Dendritic cell treated with granulocyte-macrophage colony-stimulating factor and Interleukin-4, amounts not matched to agents 40 ng/mL and 50 ng/mL, for 4 days (primary cell): Measurements from ENCODE around the gene ZNF157.
"Not testable (repeated sequence)": the region's sequence is repeated elsewhere in the genome, so short reads cannot be mapped to it uniquely, and the experiment has no call there.

Experiments used
- H3K27ac Mint-ChIP-seq: one replicate; pipeline ENCODE4 v1.8.0; 2022; ENCODE audit warnings: mild to moderate bottlenecking, mixed read lengths
- H3K27me3 Mint-ChIP-seq: one replicate; pipeline ENCODE4 v1.8.0; 2022; ENCODE audit warnings: mild to moderate bottlenecking, mixed read lengths
- H3K36me3 Mint-ChIP-seq: one replicate; pipeline ENCODE4 v1.8.0; 2022; ENCODE audit warnings: low read depth, mixed read lengths
- H3K4me1 Mint-ChIP-seq: one replicate; pipeline ENCODE4 v1.8.0; 2022; ENCODE audit warnings: low read depth, mixed read lengths
- H3K4me3 Mint-ChIP-seq: one replicate; pipeline ENCODE4 v1.8.0; 2022; ENCODE audit warnings: mild to moderate bottlenecking, moderate library complexity, mixed read lengths
- H3K9me3 Mint-ChIP-seq: one replicate; pipeline ENCODE4 v1.8.0; 2022; ENCODE audit warnings: mixed read lengths
- intact Hi-C: fragments of 100-400 bp; cut with micrococcal nuclease; formaldehyde crosslinking; loops from one replicate; pipeline ENCODE4 v1.15.0; 2022

ZNF157 gene

DNA sequence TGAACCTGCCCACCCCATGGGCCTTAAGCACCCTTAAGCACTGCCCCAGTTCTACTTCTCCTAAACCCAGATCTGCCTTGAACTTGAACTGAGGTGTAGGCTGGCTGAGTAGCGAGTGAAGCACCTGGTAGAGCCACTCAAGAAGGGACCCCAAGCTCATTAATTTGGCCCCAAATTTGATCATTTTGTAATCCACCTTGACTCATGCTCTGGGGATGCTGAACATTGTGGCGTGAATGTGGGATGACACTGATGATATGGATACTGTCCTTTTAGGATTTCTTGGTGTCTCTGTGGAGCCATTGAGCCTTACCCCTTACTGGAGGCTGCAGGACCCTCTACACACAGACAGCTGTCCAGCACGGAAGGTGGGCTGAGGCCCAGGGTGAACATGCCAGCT, at the start of gene ZNF157:
Gene ZNF157 (plus strand): TSS at position 301 of the 400 bp plus-strand sequence. CDS start 91 bp downstream, at position 392.
- peaks cover 2% of the 10 kb centered on the region for H3K27me3 Mint-ChIP-seq
- H3K36me3 Mint-ChIP-seq = no peaks in the 10 kb centered on the region

DNA sequence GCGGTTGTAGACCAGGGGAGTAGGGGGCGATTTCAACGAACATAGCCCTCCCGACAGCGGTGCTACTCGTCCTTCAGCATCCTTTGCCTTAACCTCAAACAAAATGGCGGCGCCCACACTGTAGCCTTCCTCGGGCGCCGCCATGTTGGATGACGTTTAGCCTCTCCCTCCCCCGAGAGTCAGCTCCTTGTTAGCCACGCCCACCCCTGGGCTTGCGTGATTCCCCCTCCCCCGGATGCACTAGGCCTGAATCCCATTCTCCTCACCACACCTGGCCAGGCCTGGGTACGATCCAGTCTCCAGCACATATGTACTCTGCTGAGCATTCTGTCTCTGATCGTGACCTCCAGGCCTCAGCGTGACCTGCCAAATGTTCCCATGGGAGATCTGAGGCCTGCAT, 49.0 kb upstream of the ZNF157 start:
- no peak overlapping the region for H3K4me3 Mint-ChIP-seq
- intact Hi-C loops = no loop called here

More for the DNA sequence above, at the start of gene ZNF157:
- Mint-ChIP-seq H3K4me3 (no peak within 1 kb of the TSS), H3K9me3 (no peaks in the 10 kb centered on the region), H3K4me1 (peaks cover 11% of the 10 kb centered on the region), H3K27ac (no peak within 1 kb of the TSS)
- intact Hi-C loops = no loop called here

DNA sequence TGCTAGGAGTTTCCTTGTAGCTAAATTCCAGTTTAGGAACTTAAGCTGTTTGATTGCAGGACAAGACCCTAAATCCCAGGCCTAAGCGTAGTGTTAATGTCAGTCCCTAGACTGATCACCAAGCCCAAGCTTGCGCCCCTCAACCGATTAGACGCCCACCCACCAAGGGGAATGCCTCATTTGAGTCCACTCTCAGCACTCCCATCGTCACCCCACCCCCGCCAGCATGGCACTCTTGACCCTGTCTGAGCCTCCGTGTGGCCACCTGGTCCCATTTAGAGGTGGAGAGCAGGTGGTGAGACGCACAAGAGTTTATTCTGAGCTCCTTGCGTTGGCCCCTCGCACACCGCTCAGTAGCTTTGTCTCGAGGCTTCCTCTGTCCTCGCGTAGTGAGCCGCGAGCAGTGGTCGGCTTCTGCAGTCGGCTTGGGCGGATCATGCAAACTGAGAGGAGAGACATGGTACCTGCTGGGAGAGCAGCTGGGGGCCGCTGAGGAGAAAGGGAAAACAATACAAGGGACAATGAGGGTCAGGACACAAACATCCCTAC, 48.5 kb upstream of the ZNF157 start:
- peaks cover 5% of the 10 kb centered on the region for H3K4me1 Mint-ChIP-seq
- intact Hi-C loops = no loop called here
- no peak overlapping the region for H3K4me3 Mint-ChIP-seq
- H3K9me3 Mint-ChIP-seq = no peaks in the 10 kb centered on the region
- no peaks in the 10 kb centered on the region for H3K36me3 Mint-ChIP-seq
- H3K27me3 Mint-ChIP-seq = no peaks in the 10 kb centered on the region
- no peak overlapping the region for H3K27ac Mint-ChIP-seq

More for the DNA sequence above, 49.0 kb upstream of the ZNF157 start:
- Mint-ChIP-seq H3K4me1 (peaks cover 5% of the 10 kb centered on the region), H3K9me3 (no peaks in the 10 kb centered on the region), H3K27ac (no peak overlapping the region), H3K36me3 (no peaks in the 10 kb centered on the region), H3K27me3 (no peaks in the 10 kb centered on the region)

GRCh38 chrX:47327902-47328301, 42.5 kb upstream of the ZNF157 start:
- Mint-ChIP-seq H3K27ac (no peak overlapping the region), H3K36me3 (no peaks in the 10 kb centered on the region), H3K9me3 (no peaks in the 10 kb centered on the region), H3K4me3 (no peak overlapping the region), H3K4me1 (peaks cover 5% of the 10 kb centered on the region), H3K27me3 (no peaks in the 10 kb centered on the region)
- intact Hi-C loops = no loop called here

- intact Hi-C loops, H3K4me3 Mint-ChIP-seq, H3K27me3 Mint-ChIP-seq, H3K36me3 Mint-ChIP-seq, H3K27ac Mint-ChIP-seq, H3K4me1 Mint-ChIP-seq, H3K9me3 Mint-ChIP-seq: not testable (repeated sequence)
These were observed 37.6 kb upstream of the ZNF157 start for GRCh38 chrX:47332729-47333128.

- intact Hi-C loops = no loop called here
- Mint-ChIP-seq H3K4me1 (no peaks in the 10 kb centered on the region), H3K27ac (no peak overlapping the region), H3K27me3 (no peaks in the 10 kb centered on the region), H3K9me3 (peaks cover 6% of the 10 kb centered on the region), H3K4me3 (no peak overlapping the region), H3K36me3 (no peaks in the 10 kb centered on the region)
These were observed 18.7 kb upstream of the ZNF157 start for GRCh38 chrX:47351706-47352105.

DNA sequence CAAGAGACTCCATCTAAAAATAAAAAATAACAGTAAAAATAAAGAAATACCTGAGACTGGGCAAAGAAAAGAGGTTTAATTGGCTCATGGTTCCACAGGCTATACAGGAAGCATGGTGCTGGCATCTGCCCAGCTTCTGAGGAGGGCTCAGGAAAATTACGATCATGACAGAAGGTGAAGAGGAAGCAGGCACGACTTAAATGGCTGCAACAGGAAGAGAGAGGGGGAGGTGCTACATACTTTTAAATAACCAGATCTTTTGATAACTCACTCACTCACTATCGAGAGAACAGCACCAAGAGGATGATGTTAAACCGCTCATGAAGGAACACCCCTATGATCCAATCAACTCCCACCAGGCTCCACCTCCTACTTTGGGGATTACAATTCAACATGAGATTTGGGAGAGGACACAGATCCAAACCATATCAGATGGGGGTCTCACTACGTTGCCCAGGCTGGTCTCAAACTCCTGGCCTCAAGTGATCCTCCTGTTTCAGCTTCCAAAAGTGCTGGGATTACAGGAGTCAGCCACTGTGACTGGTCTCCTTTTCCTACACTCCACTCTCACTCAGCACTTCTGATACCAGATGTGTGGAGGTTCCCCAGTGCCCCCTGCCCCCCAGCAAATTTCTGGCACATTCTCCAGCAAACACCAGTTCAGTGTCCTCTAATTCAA, 11.9 kb upstream of the ZNF157 start:
- Mint-ChIP-seq H3K27ac (no peak overlapping the region), H3K9me3 (no peaks in the 10 kb centered on the region), H3K4me3 (no peak overlapping the region), H3K27me3 (no peaks in the 10 kb centered on the region), H3K36me3 (no peaks in the 10 kb centered on the region), H3K4me1 (peaks cover 18% of the 10 kb centered on the region)
- intact Hi-C loops = no loop called here

DNA sequence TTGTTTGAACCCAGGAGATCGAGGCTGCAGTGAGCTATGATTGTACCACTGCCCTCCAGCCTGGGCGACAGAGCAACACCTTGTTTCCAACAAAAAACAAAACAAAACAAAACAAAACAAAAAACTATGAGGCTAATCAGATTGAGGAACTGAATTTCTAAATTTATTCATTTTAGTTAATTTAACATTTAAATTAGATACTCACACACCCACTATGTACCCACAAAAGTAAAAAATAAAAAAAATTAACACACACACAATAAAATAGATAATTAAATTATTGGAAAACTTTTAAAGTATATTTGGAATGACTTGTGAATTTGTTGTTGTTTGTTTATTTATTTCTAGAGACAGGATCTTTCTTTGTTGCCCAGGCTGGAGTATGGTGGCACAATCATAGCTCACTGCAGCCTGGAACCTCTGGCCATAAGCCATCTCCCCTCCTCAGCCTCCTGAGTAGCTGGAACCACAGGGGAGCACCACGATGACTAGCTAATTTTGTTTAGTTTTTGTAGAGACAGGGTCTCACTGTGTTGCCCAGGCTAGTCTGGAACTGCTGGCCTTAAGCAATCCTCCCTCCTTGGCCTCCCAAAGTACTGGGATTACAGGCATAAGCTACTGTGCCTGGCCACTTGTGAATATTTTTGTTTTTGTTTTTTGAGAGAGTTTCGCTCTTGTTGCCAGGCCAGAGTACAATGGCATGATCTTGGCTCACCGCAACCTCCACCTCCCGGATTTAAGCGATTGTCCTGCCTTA, 9.8 kb upstream of the ZNF157 start:
- no peaks in the 10 kb centered on the region for H3K9me3 Mint-ChIP-seq
- no peak overlapping the region for H3K4me3 Mint-ChIP-seq
- H3K4me1 Mint-ChIP-seq = peaks cover 18% of the 10 kb centered on the region
- H3K36me3 Mint-ChIP-seq = no peaks in the 10 kb centered on the region
- no peak overlapping the region for H3K27ac Mint-ChIP-seq
- intact Hi-C loops = no loop called here
- no peaks in the 10 kb centered on the region for H3K27me3 Mint-ChIP-seq

DNA sequence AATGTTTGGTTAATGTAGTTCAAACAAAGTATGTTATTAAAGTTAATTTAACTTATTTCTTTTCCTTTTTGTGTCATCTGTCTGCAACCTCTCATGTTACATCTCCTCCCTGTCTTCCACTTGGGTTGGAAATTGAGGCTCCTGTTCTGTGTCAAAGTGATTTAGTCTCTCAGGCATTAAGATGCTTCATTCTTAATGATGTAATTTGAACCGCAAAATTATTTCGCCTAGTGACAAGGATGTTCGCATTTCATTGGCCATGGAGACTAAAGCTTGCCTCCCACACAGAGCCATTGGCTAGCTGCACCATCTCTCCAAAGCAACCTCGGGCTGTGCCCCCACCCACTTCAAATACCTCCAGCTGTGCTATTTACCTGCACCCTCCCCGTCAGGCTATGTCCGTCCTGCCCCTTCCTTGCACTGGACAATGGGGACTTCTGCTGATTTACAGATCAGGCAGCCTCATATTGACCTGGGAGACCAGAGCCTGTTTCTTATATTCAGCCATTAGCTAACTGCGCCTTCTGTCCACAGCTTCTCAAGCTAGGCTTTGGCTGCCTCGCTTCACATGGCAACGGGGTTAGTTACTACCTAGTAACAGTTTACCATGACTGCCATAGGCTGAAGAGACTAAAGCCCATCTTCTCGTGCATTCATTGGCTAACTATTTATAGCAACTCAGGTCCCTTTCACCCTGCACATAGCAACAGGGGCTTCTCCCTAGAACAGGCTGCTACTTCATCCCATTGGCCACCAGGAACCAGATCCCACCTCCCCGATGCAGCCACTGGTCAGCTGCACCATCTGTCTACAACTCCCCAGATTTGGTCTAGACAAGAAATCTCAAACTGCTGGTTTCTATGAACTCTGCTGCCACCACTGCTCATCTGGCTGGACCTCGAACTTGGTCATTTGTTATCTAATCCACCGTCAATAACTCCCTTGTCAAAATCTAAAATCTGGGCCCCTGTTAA, 8.6 kb upstream of the ZNF157 start:
- Mint-ChIP-seq H3K36me3 (no peaks in the 10 kb centered on the region), H3K9me3 (no peaks in the 10 kb centered on the region), H3K4me3 (peak overlapping the region; percentile 68), H3K27me3 (peaks cover 2% of the 10 kb centered on the region), H3K27ac (peak overlapping the region; percentile 70), H3K4me1 (peaks cover 28% of the 10 kb centered on the region)
- intact Hi-C loops = no loop called here

- H3K4me1 Mint-ChIP-seq = peaks cover 20% of the 10 kb centered on the region
- H3K27ac Mint-ChIP-seq = peak overlapping the region; percentile 54
- peak overlapping the region; percentile 86 for H3K4me3 Mint-ChIP-seq
- no peaks in the 10 kb centered on the region for H3K36me3 Mint-ChIP-seq
- intact Hi-C loops = no loop called here
- H3K27me3 Mint-ChIP-seq = peaks cover 2% of the 10 kb centered on the region
- H3K9me3 Mint-ChIP-seq = no peaks in the 10 kb centered on the region
These were observed 4.2 kb upstream of the ZNF157 start for GRCh38 chrX:47366041-47366722.

GRCh38 chrX:47373198-47373597, 2.8 kb downstream of the ZNF157 start:
- Mint-ChIP-seq H3K27me3 (no peaks in the 10 kb centered on the region), H3K4me1 (no peaks in the 10 kb centered on the region), H3K36me3 (no peaks in the 10 kb centered on the region), H3K4me3 (no peak overlapping the region), H3K27ac (no peak overlapping the region), H3K9me3 (no peaks in the 10 kb centered on the region)
- intact Hi-C loops = no loop called here

GRCh38 chrX:47380268-47380667, 9.9 kb downstream of the ZNF157 start:
- Mint-ChIP-seq H3K27ac (peak overlapping the region; percentile 56), H3K4me1 (peaks cover 9% of the 10 kb centered on the region), H3K4me3 (peak overlapping the region; percentile 51), H3K36me3 (no peaks in the 10 kb centered on the region), H3K9me3 (no peaks in the 10 kb centered on the region), H3K27me3 (no peaks in the 10 kb centered on the region)
- intact Hi-C loops = loop anchor here (5.0 kb wide), 1 partner anchor 142 kb away; no protein-coding TSS in a partner anchor

DNA sequence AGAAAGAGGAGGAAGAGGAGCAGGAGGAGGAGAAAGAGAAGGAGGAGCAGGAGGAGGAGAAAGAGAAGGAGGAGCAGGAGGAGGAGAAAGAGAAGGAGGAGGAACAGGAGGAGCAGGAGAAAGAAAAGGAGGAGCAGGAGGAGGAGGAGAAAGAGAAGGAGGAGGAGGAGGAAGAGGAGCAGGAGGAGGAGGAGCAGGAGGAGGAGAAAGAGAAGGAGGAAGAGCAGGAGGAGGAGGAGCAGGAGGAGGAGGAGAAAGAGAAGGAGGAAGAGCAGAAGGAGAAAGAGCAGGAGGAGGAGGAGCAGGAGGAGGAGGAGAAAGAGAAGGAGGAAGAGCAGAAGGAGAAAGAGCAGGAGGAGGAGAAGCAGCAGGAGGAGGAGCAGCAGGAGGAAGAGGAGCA, 10.5 kb downstream of the ZNF157 start:
- Mint-ChIP-seq H3K27ac (peak overlapping the region; percentile 56), H3K4me3 (peak overlapping the region; percentile 65)
- H3K9me3 Mint-ChIP-seq, H3K4me1 Mint-ChIP-seq, H3K36me3 Mint-ChIP-seq, H3K27me3 Mint-ChIP-seq: not testable (repeated sequence)
- intact Hi-C loops = loop anchor here (5.0 kb wide), 1 partner anchor 141 kb away; no protein-coding TSS in a partner anchor
